NCI-H524 (cell line): ENCODE measurements around the gene MATN4.

Experiments used
- DNase-seq, 2 experiments: peaks; one replicate each; lab custom pipeline; 2025; lab: John Stamatoyannopoulos, UW

Gene MATN4

DNA sequence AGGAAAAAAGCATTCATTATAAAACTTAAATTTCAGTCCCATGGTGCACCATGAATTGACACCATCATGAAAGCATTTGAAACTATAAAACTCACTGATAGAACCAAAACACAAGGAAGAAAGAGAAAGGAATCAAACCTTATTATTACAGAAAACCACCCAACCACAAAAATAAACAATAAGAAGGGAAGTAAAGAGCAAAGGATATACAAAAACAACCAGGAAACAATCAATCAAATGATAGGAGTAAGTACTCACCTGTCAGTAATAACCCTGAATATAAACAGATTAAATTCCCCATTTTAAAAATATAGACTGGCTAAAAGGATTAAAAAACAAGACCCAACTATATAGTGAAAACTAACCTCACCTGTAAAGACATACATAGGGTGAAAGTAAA, 59.5 kb downstream of the MATN4 start:
- no peak for DNase-seq

DNA sequence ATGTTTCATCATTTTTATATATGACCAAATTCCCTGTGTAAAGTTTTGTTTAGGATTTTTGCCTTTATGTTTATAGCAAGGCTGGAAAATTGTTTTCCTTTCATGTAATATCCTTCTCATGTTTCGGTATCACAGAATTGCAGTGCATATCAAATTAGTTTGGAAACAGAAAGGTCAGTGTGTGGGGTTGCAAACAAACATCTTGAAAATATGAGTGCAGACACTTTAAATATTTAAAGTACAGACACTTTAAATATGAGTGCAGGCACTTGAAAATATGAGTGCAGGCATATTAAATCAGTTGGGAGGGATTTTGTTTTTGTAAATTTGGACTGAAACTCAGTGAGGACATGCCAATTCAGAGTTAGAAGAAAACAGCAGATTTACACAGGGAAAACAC, 60.2 kb downstream of the MATN4 start:
- no peak for DNase-seq

DNA sequence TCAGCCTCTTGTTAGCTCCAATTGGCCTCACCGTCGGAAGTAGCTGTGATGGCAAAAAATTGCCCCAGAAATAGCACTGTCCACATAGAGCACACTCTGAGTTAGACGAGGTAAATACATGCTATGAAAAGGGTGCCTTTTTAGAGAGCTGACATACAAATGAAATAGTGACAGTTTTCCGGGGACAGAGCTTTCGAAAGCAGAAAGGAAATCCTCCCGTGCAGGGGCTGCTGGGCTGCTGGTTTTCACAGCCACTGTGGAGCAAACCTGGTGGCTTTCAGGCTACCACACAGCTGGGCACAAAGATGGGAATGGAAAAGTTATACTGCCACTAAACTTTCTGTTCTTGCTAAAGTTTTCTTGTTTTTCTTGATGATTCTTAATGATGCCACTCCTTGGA, 62.0 kb downstream of the MATN4 start:
- no peak for DNase-seq
